Naive thymus-derived CD8-positive, alpha-beta T cell (primary cell): ENCODE measurements around the gene GZMH. TPM values are rescaled to one million over a fixed set of nuclear protein-coding genes. Genes with fewer than 3 reads are reported as not detected.
"Not testable (repeated sequence)": the region's sequence is repeated elsewhere in the genome, so short reads cannot be mapped to it uniquely, and the experiment has no call there.

Experiments
- ATAC-seq, 2 donors: fragments of 150-1000 bp; cut with Tn5 transposase in 1 of 2; sonication (Bioruptor Pico), chemical (Tn5 transposase) in 1 of 2; 1 replicate in 1 of 2; 2 replicates in 1 of 2; pipeline ENCODE4 v1.10.0; 2021; ENCODE audit warnings: mild to moderate bottlenecking in 2 of 2, moderate library complexity in 2 of 2
- POLR2A ChIA-PET: fragments of 350-600 bp; sonication (Branson Sonifier 250); formaldehyde crosslinking; loops from one replicate; lab custom pipeline; 2021; ENCODE audit warnings: antibody characterized with exemption; lab: Charles Lee
- DNase-seq, 10 donors: peaks; one replicate each; pipeline versions ENCODE4 v3.0.0 to v3.0.0-alpha.2; 2020 to 2022
- H3K27ac Mint-ChIP-seq, 10 donors: one replicate each; pipeline ENCODE4 v1.8.0; 2020 to 2022; ENCODE audit warnings: mild to moderate bottlenecking in 10 of 10, mixed read lengths in 10 of 10, moderate library complexity in 4 of 10, inconsistent platforms in 1 of 10
- H3K27me3 Mint-ChIP-seq, 5 donors: one replicate each; pipeline ENCODE4 v1.8.0; 2021 to 2022; ENCODE audit warnings: mixed read lengths in 5 of 5
- H3K36me3 Mint-ChIP-seq, 3 donors: one replicate each; pipeline ENCODE4 v1.8.0; 2020 to 2022; ENCODE audit warnings: mixed read lengths in 3 of 3, mild to moderate bottlenecking in 2 of 3, inconsistent platforms in 1 of 3
- H3K4me1 Mint-ChIP-seq, 4 donors: one replicate each; pipeline ENCODE4 v1.8.0; 2021 to 2022; ENCODE audit warnings: mixed read lengths in 4 of 4
- H3K4me3 Mint-ChIP-seq, 10 donors: one replicate each; pipeline ENCODE4 v1.8.0; 2020 to 2022; ENCODE audit warnings: mild to moderate bottlenecking in 10 of 10, mixed read lengths in 10 of 10, moderate library complexity in 6 of 10, inconsistent platforms in 1 of 10
- H3K9me3 Mint-ChIP-seq, 9 donors: one replicate each; pipeline ENCODE4 v1.8.0; 2020 to 2022; ENCODE audit warnings: mixed read lengths in 9 of 9, mild to moderate bottlenecking in 3 of 9, inconsistent platforms in 1 of 9, moderate library complexity in 1 of 9
- polyA plus RNA-seq, 3 donors: library from polyadenylated mRNA; unstranded; fragments of 300-500 nt; fragmentation: Illumina TruSeq; gene quantifications; one replicate each; pipeline ENCODE4 v1.2.3, GENCODE V29; 2021
- total RNA-seq, 8 experiments: library from RNA in 2 of 8; stranded (reverse) in 2 of 8; gene quantifications; one replicate each; pipeline ENCODE4 v1.2.3 and lab custom pipeline; 2021 to 2026

Gene GZMH
- total RNA-seq (under 1 TPM in 1 of 2 experiments, not detected in 1; 0.65 TPM), polyA plus RNA-seq (100 to 1,000 TPM in 1 of 3 donors, 10 to 100 TPM in 1, 1 to 10 TPM in 1; 8.5 to 452 (median 11.3) TPM), total RNA-seq (lab: John Stamatoyannopoulos, UW) (0 to 2.2 (median 0.23) reads per million in 6 experiments)

DNA sequence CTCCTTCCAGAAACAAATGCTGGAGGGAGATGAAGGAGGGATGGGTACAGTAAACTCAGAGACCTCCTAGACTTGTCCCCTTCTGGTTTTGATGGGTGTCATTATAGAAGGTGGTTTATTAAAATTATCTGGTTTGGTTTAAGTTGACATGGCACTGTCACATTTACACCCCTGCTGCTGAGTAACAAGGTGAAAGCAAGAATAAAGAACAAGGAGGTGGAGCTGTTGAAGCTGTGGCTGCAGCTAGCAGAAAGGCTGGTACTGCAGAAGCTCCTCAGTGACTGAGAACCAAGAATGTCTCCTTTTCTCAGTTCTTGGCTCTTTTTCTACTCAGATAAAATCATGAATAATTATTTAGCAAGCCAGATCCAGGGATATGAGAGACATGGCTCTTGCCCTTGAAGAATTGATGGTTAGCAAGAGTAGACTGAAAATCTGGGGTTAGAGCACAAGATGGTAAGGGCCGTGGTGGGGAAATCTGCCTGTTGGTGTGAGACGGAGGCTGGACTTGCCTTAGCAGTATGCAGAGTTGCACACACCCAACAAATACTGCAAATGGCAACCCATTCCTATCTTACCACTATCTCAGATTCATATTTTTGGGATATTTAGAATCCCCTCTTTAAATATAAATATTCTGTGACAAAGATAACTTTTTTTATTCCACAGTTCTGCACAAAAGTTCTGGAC, at the start of gene GZMH:
GZMH (minus strand) TSS at position 31 of the 690 bp plus-strand sequence. CDS start 72 bp downstream, outside the sequence.
- Mint-ChIP-seq H3K27ac (peak within 1 kb of the TSS in 6 of 10 donors; percentile 6 to 90 (median 68)), H3K27me3 (peaks cover 0 to 19% (median 0%) of the 10 kb centered on the region in 5 donors), H3K4me1 (peaks cover 4 to 53% (median 11%) of the 10 kb centered on the region in 4 donors), H3K9me3 (peaks cover 0 to 4% (median 0%) of the 10 kb centered on the region in 9 donors), H3K4me3 (peak within 1 kb of the TSS in 4 of 10 donors; percentile 1 to 86 (median 66)), H3K36me3 (no peaks in the 10 kb centered on the region)
- DNase-seq (no peak), ATAC-seq (no peak)
- POLR2A ChIA-PET, result no interaction called here

GRCh38 chr14:24648361-24648760, 38.9 kb upstream of the GZMH start:
- ATAC-seq, DNase-seq, H3K4me1 Mint-ChIP-seq, H3K27ac Mint-ChIP-seq, POLR2A ChIA-PET, H3K27me3 Mint-ChIP-seq, H3K4me3 Mint-ChIP-seq: not testable (repeated sequence)
- H3K36me3 Mint-ChIP-seq, result peaks cover 0 to 14% (median 13%) of the 10 kb centered on the region in 3 donors
- H3K9me3 Mint-ChIP-seq, result peaks cover 4 to 32% (median 11%) of the 10 kb centered on the region in 9 donors

- ATAC-seq, result no peak
- Mint-ChIP-seq H3K27me3 (peaks cover 0 to 8% (median 4%) of the 10 kb centered on the region in 5 donors), H3K4me1 (peaks cover under 1 to 6% (median 2%) of the 10 kb centered on the region in 4 donors), H3K4me3 (no peak overlapping the region), H3K36me3 (no peaks in the 10 kb centered on the region), H3K27ac (no peak overlapping the region), H3K9me3 (no peaks in the 10 kb centered on the region)
- DNase-seq, result no peak
- POLR2A ChIA-PET, result no interaction called here
These were observed 30.4 kb upstream of the GZMH start for GRCh38 chr14:24639905-24640304.

DNA sequence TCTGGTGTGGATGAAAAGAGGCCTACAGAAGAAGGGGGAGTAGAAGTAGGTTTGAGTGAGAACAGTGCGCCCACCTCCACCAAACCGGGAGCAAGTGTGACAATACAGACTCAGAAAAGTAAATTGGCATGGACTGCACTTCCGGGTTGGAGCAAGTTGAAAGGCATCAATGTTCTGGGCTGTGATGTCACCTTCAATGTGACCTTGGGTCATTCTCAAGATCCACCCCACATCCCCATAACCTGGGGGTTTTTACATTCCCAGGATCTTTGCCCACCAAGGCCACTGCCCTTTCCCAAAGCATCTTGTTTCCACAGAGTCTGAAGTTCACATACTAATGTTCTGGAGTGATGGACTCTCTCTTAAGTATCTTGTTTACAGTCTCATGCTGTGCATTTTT, 29.8 kb upstream of the GZMH start:
- ATAC-seq (no peak), DNase-seq (no peak)
- no peak overlapping the region for H3K4me3 Mint-ChIP-seq
- H3K27ac Mint-ChIP-seq, result no peak overlapping the region
- peaks cover 2 to 6% (median 5%) of the 10 kb centered on the region in 4 donors for H3K4me1 Mint-ChIP-seq
- H3K36me3 Mint-ChIP-seq, result no peaks in the 10 kb centered on the region
- POLR2A ChIA-PET, result no interaction called here
- H3K9me3 Mint-ChIP-seq, result no peaks in the 10 kb centered on the region
- peaks cover 0 to 8% (median 4%) of the 10 kb centered on the region in 5 donors for H3K27me3 Mint-ChIP-seq

DNA sequence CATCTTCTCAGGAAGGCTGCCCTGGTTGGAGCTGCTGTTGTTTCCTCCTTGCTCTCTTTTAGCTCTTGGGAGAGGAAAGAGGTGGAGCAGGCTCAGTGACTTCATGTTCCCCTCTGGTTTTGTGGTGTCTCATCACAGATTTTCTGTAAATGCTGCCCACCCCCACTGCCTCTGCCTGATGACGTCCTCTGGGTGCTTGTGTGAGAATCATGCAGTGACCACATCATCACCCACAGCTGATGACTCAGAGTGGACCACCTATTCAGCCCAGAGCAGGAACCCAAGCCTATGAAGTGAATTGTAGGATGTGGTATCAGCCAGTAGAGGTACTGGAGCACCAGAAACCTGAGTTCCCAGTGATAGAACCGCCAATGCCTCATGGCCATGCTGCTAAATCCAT, 24.7 kb upstream of the GZMH start, which contains the start of gene GZMB:
GZMB (minus strand) TSS at position 33 of the 400 bp plus-strand sequence; CDS start at position 3, 30 bp downstream.
- no peaks in the 10 kb centered on the region for H3K9me3 Mint-ChIP-seq
- no peaks in the 10 kb centered on the region for H3K36me3 Mint-ChIP-seq
- peak within 1 kb of the TSS in 3 of 10 donors; percentile 64 to 88 (median 71) for H3K4me3 Mint-ChIP-seq
- peak in 3 of 10 donors; percentile 27 to 61 (median 41) for DNase-seq
- H3K4me1 Mint-ChIP-seq, result peaks cover 0 to 25% (median 4%) of the 10 kb centered on the region in 4 donors
- ATAC-seq, result peak in 1 of 2 donors; percentile 46
- peaks cover 0 to 5% (median 2%) of the 10 kb centered on the region in 5 donors for H3K27me3 Mint-ChIP-seq
- POLR2A ChIA-PET, result no interaction called here
- peak within 1 kb of the TSS in 5 of 10 donors; percentile 49 to 98 (median 66) for H3K27ac Mint-ChIP-seq

- Mint-ChIP-seq H3K4me1 (peaks cover 0 to 25% (median 4%) of the 10 kb centered on the region in 4 donors), H3K36me3 (no peaks in the 10 kb centered on the region), H3K9me3 (no peaks in the 10 kb centered on the region), H3K27ac (peak overlapping the region in 4 of 10 donors; percentile 37 to 98 (median 48)), H3K4me3 (peak overlapping the region in 3 of 10 donors; percentile 64 to 88 (median 71)), H3K27me3 (peaks cover 0 to 5% (median 0%) of the 10 kb centered on the region in 5 donors)
- DNase-seq, result no peak
- ATAC-seq, result no peak
- POLR2A ChIA-PET, result no interaction called here
These were observed 23.9 kb upstream of the GZMH start for GRCh38 chr14:24633353-24633752.

DNA sequence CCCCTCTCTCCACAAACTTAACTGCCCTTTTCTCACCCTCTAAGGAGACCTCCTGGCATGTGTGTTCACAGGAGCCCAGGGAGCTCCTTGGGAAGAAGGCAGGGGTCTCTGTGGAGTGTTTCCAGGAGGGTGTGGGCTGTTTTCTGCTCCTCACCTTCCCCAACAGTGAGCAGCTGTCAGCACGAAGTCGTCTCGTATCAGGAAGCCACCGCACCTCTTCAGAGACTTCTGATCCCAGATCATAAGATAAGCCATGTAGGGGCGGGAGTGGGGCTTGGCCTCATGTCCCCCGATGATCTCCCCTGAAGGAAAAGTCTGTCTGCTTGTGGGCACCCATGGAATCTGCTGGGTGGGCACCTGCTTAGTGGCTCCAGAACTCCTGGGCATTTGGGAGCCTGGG, 23.3 kb upstream of the GZMH start:
- no peak for DNase-seq
- no peaks in the 10 kb centered on the region for H3K9me3 Mint-ChIP-seq
- peaks cover 0 to 6% (median 0%) of the 10 kb centered on the region in 5 donors for H3K27me3 Mint-ChIP-seq
- H3K36me3 Mint-ChIP-seq, result no peaks in the 10 kb centered on the region
- peak overlapping the region in 3 of 10 donors; percentile 64 to 88 (median 71) for H3K4me3 Mint-ChIP-seq
- no peak for ATAC-seq
- peaks cover 0 to 27% (median 4%) of the 10 kb centered on the region in 4 donors for H3K4me1 Mint-ChIP-seq
- peak overlapping the region in 2 of 10 donors; percentile 66 to 98 for H3K27ac Mint-ChIP-seq
- POLR2A ChIA-PET, result no interaction called here

GRCh38 chr14:24632336-24632735, 22.9 kb upstream of the GZMH start:
- Mint-ChIP-seq H3K27me3 (peaks cover 0 to 11% (median 1%) of the 10 kb centered on the region in 5 donors), H3K4me3 (peak overlapping the region in 3 of 10 donors; percentile 32 to 88 (median 82)), H3K4me1 (peaks cover 0 to 31% (median 4%) of the 10 kb centered on the region in 4 donors), H3K36me3 (no peaks in the 10 kb centered on the region), H3K27ac (peak overlapping the region in 2 of 10 donors; percentile 66 to 98), H3K9me3 (no peaks in the 10 kb centered on the region)
- POLR2A ChIA-PET, result no interaction called here
- no peak for DNase-seq
- ATAC-seq, result no peak

DNA sequence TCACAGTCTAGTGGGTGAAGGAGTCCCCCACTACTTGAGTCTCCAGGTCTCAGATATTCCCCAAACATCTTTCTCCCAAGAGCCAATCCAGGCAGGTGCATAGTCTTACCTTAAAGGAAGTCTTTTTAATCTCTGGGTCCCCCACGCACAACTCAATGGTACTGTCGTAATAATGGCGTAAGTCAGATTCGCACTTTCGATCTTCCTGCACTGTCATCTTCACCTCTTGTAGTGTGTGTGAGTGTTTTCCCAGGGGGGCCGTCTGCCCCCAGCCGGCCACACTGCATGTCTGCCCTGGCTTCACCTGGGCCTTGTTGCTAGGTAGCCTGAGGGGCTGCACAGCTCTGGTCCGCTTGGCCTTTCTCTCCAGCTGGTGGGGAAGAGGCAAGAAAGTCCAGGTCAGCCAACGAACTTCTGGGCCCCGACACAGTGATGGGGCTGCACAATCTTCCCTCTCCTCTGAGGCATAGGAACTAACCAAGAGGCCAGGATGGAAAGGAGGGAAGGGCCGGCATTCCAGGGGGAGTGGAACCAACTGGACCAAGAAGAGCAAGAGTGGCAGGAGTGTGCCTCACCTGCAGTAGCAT, 22.4 kb upstream of the GZMH start:
- H3K27ac Mint-ChIP-seq, result peak overlapping the region in 4 of 10 donors; percentile 34 to 78 (median 74)
- ATAC-seq (no peak), DNase-seq (no peak)
- H3K9me3 Mint-ChIP-seq, result no peaks in the 10 kb centered on the region
- H3K27me3 Mint-ChIP-seq, result peaks cover 0 to 11% (median 1%) of the 10 kb centered on the region in 5 donors
- H3K4me1 Mint-ChIP-seq, result peaks cover 0 to 32% (median 4%) of the 10 kb centered on the region in 4 donors
- no peaks in the 10 kb centered on the region for H3K36me3 Mint-ChIP-seq
- peak overlapping the region in 3 of 10 donors; percentile 32 to 88 (median 82) for H3K4me3 Mint-ChIP-seq
- POLR2A ChIA-PET, result no interaction called here

DNA sequence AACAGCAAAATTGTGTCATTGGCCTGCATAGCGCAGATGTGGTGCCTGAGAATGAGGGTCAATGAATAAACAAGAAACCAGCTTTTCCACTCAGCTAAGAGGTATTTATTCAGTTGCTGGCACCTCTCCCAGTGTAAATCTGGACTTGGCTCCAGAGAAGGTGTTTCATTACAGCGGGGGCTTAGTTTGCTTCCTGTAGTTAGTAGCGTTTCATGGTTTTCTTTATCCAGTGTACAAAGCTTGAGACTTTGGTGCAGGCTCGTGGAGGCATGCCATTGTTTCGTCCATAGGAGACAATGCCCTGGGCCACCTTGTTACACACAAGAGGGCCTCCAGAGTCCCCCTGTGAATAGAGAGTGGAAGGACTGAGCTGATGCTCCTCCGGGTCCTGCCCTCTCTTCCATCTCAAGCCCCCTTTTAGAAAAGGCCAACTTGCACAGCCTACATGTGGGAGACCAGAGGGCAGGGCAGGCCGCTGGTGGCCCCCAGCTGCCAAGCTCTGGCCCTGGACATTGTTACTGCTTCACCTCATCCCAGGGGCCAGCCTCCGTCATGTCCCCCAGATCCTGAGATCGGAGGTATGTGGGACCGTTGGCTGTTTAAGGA, 21.5 kb upstream of the GZMH start:
- Mint-ChIP-seq H3K27ac (peak overlapping the region in 1 of 10 donors; percentile 70), H3K4me1 (peaks cover 0 to 32% (median 4%) of the 10 kb centered on the region in 4 donors), H3K4me3 (peak overlapping the region in 2 of 10 donors; percentile 2 to 82), H3K36me3 (no peaks in the 10 kb centered on the region), H3K27me3 (peaks cover 0 to 11% (median 0%) of the 10 kb centered on the region in 5 donors), H3K9me3 (no peaks in the 10 kb centered on the region)
- no peak for ATAC-seq
- no peak for DNase-seq
- POLR2A ChIA-PET, result no interaction called here

- Mint-ChIP-seq H3K36me3 (no peaks in the 10 kb centered on the region), H3K9me3 (no peaks in the 10 kb centered on the region), H3K4me3 (peak overlapping the region in 2 of 10 donors; percentile 56 to 67), H3K27me3 (peaks cover 0 to 11% (median 0%) of the 10 kb centered on the region in 5 donors), H3K4me1 (peaks cover 0 to 32% (median 4%) of the 10 kb centered on the region in 4 donors), H3K27ac (peak overlapping the region in 2 of 10 donors; percentile 47 to 70)
- DNase-seq, result no peak
- POLR2A ChIA-PET, result no interaction called here
- no peak for ATAC-seq
These were observed 20.8 kb upstream of the GZMH start for GRCh38 chr14:24630087-24630871.
